Upper lobe of left lung (tissue), 4 donors: ENCODE data around the gene SSR4.

Experiments used
- CTCF ChIP-seq, 6 experiments: fragments of 450-650 bp in 4 of 6; fragments of 200-600 bp in 2 of 6; sonication (generic) in 2 of 6; IDR thresholded peaks; one replicate each; pipeline ENCODE4 v1.5.1; 2016 to 2019; ENCODE audit warnings: antibody characterized with exemption in 6 of 6
- EP300 ChIP-seq, 4 donors: sonication (generic); formaldehyde crosslinking; IDR thresholded peaks; one replicate each; pipeline ENCODE4 v1.5.1; 2017; ENCODE audit warnings: antibody characterized with exemption in 4 of 4, control low read depth in 2 of 4
- POLR2A ChIP-seq, 4 donors: fragments of 450-650 bp; IDR thresholded peaks; one replicate each; pipeline ENCODE4 v1.5.1; 2016 to 2017; ENCODE audit warnings: antibody characterized with exemption in 4 of 4, mild to moderate bottlenecking in 2 of 4
- POLR2AphosphoS5 ChIP-seq, 2 donors: sonication (generic); formaldehyde crosslinking; IDR thresholded peaks; one replicate each; pipeline ENCODE4 v1.5.1; 2017; ENCODE audit warnings: antibody characterized with exemption in 2 of 2

- TF ChIP-seq EP300 (IDR thresholded peaks at IDR 0.05) (no peak), POLR2A (IDR thresholded peaks at IDR 0.05) (no peak), CTCF (IDR thresholded peaks at IDR 0.05) (no peak), POLR2AphosphoS5 (IDR thresholded peaks at IDR 0.05) (no peak)
Observed at GRCh38 chrX:153827903-153828302, 33.4 kb downstream of the SSR4 start.
